ENCODE measurements around the gene DOCK8.

The DOCK8 gene

GRCh38 chr9:463455-464171 is 248.9 kb downstream of the DOCK8 start:
- peaks cover 45% of the 10 kb centered on the region for H3K4me1 Mint-ChIP-seq
- peak overlapping the region; percentile 14 for H3K4me3 Mint-ChIP-seq
- peaks cover 12% of the 10 kb centered on the region for H3K36me3 Mint-ChIP-seq (ENCODE audit: low read depth)
- DNase-seq: no peak
- H3K27me3 Mint-ChIP-seq (ENCODE audit: low read depth, poor library complexity): no peaks in the 10 kb centered on the region
- peak overlapping the region; percentile 27 for H3K27ac Mint-ChIP-seq
- TF ChIP-seq CTCF (IDR thresholded peaks at IDR 0.05): no peak
- H3K9me3 Mint-ChIP-seq: peaks cover 26% of the 10 kb centered on the region

GRCh38 chr9:466747-467146 is 252.1 kb downstream of the DOCK8 start:
- peaks cover 63% of the 10 kb centered on the region for H3K4me1 Mint-ChIP-seq
- no peak for DNase-seq
- H3K27ac Mint-ChIP-seq: no peak overlapping the region
- H3K36me3 Mint-ChIP-seq (ENCODE audit: low read depth): peaks cover 12% of the 10 kb centered on the region
- H3K9me3 Mint-ChIP-seq: peaks cover 25% of the 10 kb centered on the region
- no peak for TF ChIP-seq CTCF (IDR thresholded peaks at IDR 0.05)
- H3K27me3 Mint-ChIP-seq (ENCODE audit: low read depth, poor library complexity): no peaks in the 10 kb centered on the region
- no peak overlapping the region for H3K4me3 Mint-ChIP-seq

GRCh38 chr9:468766-469426 is 254.2 kb downstream of the DOCK8 start:
- peaks cover 57% of the 10 kb centered on the region for H3K4me1 Mint-ChIP-seq
- peaks cover 13% of the 10 kb centered on the region for H3K9me3 Mint-ChIP-seq
- TF ChIP-seq CTCF (IDR thresholded peaks at IDR 0.05): no peak
- H3K27me3 Mint-ChIP-seq (ENCODE audit: low read depth, poor library complexity): peaks cover 5% of the 10 kb centered on the region
- H3K4me3 Mint-ChIP-seq: peak overlapping the region; percentile 92
- DNase-seq: no peak
- peak overlapping the region; percentile 28 for H3K27ac Mint-ChIP-seq
- peaks cover 7% of the 10 kb centered on the region for H3K36me3 Mint-ChIP-seq (ENCODE audit: low read depth)

DNA sequence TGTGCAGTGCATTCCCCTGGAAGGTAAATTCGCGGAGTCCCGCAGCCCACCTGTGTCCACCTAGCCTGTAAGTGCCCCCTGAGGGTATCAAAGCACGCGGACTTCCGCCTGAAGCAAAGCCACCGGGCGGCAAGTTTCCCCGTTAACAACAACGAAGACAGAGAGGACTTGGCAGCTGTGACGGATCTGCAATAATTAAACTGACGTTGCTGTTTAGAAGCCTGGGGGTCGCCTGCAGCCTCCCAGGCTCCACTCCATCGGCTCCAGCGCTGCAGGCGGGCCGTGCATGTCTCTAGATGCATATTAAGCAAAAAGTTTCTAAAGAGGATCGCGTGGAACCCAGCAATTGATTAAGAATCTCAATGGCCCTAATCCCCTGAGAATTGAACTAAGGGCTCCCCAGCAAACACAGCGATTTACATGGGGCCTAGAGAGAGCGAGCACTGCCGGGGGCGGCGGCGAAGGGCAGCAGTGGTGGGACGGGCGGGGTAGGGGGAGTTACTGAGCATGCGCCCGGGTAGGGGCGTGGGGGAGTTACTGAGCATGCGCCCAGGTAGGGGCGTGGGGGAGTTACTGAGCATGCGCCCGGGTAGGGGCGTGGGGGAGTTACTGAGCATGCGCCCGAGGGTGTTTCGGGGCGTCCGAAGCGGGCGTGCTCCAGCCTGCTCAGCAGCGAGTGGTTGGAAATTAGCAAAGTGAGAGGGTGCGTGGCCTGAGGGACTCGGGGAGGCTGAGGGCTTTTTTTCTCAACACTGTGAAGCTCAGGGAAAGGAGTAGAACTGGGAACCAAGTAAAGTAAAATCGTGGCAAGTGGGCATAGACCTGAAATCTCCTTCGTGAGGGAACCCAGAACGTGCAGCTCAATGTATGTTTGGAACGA is 255.2 kb downstream of the DOCK8 start:
- no peak for TF ChIP-seq CTCF (IDR thresholded peaks at IDR 0.05)
- peak; percentile 92 for DNase-seq
- Mint-ChIP-seq H3K4me3 (peak overlapping the region; percentile 92), H3K27me3 (ENCODE audit: low read depth, poor library complexity) (peaks cover 5% of the 10 kb centered on the region), H3K27ac (peak overlapping the region; percentile 99), H3K36me3 (ENCODE audit: low read depth) (peaks cover 11% of the 10 kb centered on the region), H3K9me3 (peaks cover 4% of the 10 kb centered on the region), H3K4me1 (peaks cover 47% of the 10 kb centered on the region)

DNA sequence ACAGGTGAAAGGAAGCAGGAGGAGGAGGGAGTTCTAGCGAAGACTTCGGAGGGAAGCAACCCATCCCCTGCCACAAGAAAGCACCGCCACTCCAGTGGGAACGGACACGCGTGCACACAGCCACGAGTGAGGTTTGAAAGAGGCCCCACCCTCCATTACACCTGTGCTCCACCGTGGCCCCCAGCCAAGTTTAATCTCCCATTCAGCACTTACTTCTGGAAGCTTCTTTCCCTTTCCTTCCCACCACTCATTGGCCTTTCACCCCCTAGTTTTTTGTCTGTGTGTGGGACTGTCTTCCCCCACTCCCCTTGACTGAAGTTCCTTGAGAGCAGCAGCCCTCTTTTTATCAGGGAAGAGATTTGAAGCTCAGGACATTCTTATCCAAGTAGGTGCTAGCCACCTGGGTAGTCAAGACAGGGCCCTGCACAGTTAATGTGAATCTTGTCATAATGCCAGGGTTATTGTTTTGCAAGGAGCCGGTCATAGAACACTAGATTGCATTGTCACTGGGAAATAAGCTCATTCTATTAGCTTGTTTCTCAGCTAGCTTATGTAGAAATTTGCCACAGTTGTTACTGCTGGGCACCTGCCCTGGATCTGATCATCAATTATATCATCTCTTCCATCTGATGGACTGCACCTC is 256.0 kb downstream of the DOCK8 start:
- H3K27me3 Mint-ChIP-seq (ENCODE audit: low read depth, poor library complexity): peaks cover 5% of the 10 kb centered on the region
- no peak for TF ChIP-seq CTCF (IDR thresholded peaks at IDR 0.05)
- peaks cover 43% of the 10 kb centered on the region for H3K4me1 Mint-ChIP-seq
- DNase-seq: no peak
- no peak overlapping the region for H3K27ac Mint-ChIP-seq
- peaks cover 12% of the 10 kb centered on the region for H3K36me3 Mint-ChIP-seq (ENCODE audit: low read depth)
- peak overlapping the region; percentile 92 for H3K4me3 Mint-ChIP-seq
- no peaks in the 10 kb centered on the region for H3K9me3 Mint-ChIP-seq

Measured in nephron progenitor cell (in vitro differentiated cells).